HepG2 (cell line): ENCODE measurements around the gene SYNGR1. TPM values are rescaled to one million over a fixed set of nuclear protein-coding genes. Genes with fewer than 3 reads are reported as not detected.

ENCODE experiments used
- ATAC-seq: fragments of 200-7000 bp; cut with Tn5 transposase; 3 replicates; pipeline ENCODE4 v1.9.1; 2020; ENCODE audit warnings: mild to moderate bottlenecking, moderate library complexity
- BruUV-seq: library from RNA; stranded (reverse); fragments of 400-500 nt; replicated peaks from 2 replicates; lab custom pipeline; 2021; lab: Mats Ljungman, UMichigan
- CTCF ChIA-PET: fragments of 300-600 bp; formaldehyde crosslinking; extraction: SDS; loops from one replicate; lab custom pipeline; 2021; ENCODE audit warnings: low total read pairs, inconsistent platforms, low intra/inter-chr PET ratio; lab: Yijun Ruan, JAX
- POLR2A ChIA-PET: fragments of 350-600 bp; sonication (Branson Sonifier 250); formaldehyde crosslinking; loops from one replicate; lab custom pipeline; 2020; ENCODE audit warnings: antibody characterized with exemption, inconsistent platforms; lab: Yijun Ruan, JAX
- DNase-seq: peaks from one replicate; pipeline ENCODE4 v3.0.0-alpha.2; 2015; ENCODE audit warnings: low spot score
- FAIRE-seq: peaks from 3 replicates; lab custom pipeline; 2011; peaks lifted over from hg19 to GRCh38; lab: Jason Lieb, UNC
- H2AFZ ChIP-seq: one replicate; pipeline ENCODE4 v1.6.1; 2011; ENCODE audit warnings: low read length, inconsistent platforms
- H3K27ac ChIP-seq: fragments of 300-600 bp; 3 replicates; pipeline ENCODE4 v1.8.0; 2011; ENCODE audit warnings: mixed run types, mild to moderate bottlenecking, mixed read lengths, low read length, inconsistent platforms; ENCODE audit not compliant: insufficient read depth; ENCODE audit errors: extremely low read length
- H3K27me3 ChIP-seq, 2 experiments: fragments of 200-600 bp in 1 of 2; 2 replicates in 1 of 2; 3 replicates in 1 of 2; pipeline versions ENCODE4 v1.6.0 to v1.8.0; 2011; ENCODE audit warnings: low read length in 2 of 2, mild to moderate bottlenecking in 2 of 2, moderate library complexity in 2 of 2, inconsistent platforms in 1 of 2; ENCODE audit not compliant: insufficient read depth in 2 of 2, control insufficient read depth in 1 of 2
- H3K36me3 ChIP-seq, 2 experiments: fragments of 200-600 bp in 1 of 2; replicated peaks in 1 of 2; 2 replicates in 1 of 2; 3 replicates in 1 of 2; pipeline versions ENCODE4 v1.5.1 to v1.8.0; 2011; ENCODE audit warnings: low read length in 2 of 2, inconsistent platforms in 1 of 2; ENCODE audit not compliant: insufficient read depth in 2 of 2, control insufficient read depth in 1 of 2
- H3K4me1 ChIP-seq: 2 replicates; pipeline ENCODE4 v1.5.1; 2012; ENCODE audit warnings: low read length, inconsistent platforms; ENCODE audit not compliant: insufficient read depth
- H3K4me2 ChIP-seq: 2 replicates; pipeline ENCODE4 v1.6.0; 2011; ENCODE audit warnings: low read depth, low read length, inconsistent platforms
- H3K4me3 ChIP-seq, 3 experiments: fragments of 200-600 bp in 1 of 3; sonication (generic), shearing (Covaris generic) in 1 of 3; replicated peaks in 1 of 3; 2 replicates each; pipeline ENCODE4 v1.5.1; 2011 to 2016; ENCODE audit warnings: low read length in 3 of 3, inconsistent platforms in 2 of 3, low read depth in 2 of 3, mild to moderate bottlenecking in 2 of 3, control low read depth in 1 of 3, mixed read lengths in 1 of 3; ENCODE audit not compliant: insufficient read depth in 1 of 3
- H3K79me2 ChIP-seq: one replicate; pipeline ENCODE4 v1.6.1; 2011; ENCODE audit warnings: low read length, inconsistent platforms; ENCODE audit not compliant: insufficient read depth
- H3K9ac ChIP-seq: 2 replicates; pipeline ENCODE4 v1.6.0; 2011; ENCODE audit warnings: mild to moderate bottlenecking, low read depth, low read length, inconsistent platforms; ENCODE audit not compliant: insufficient read depth
- H3K9me3 ChIP-seq: 2 replicates; pipeline ENCODE4 v1.5.1; 2012; ENCODE audit warnings: mild to moderate bottlenecking, low read length
- H4K20me1 ChIP-seq: 2 replicates; pipeline ENCODE4 v1.6.0; 2011; ENCODE audit warnings: inconsistent platforms, mild to moderate bottlenecking, low read length, moderate library complexity; ENCODE audit not compliant: insufficient read depth
- ERF ChIP-seq: IDR thresholded peaks from 2 replicates; pipeline ENCODE4 v1.6.1; 2018; ENCODE audit warnings: missing biosample characterization, missing genetic modification reagents
- NR2F6 ChIP-seq, 2 experiments: IDR thresholded peaks; 2 replicates each; pipeline ENCODE4 v1.6.1; 2016; ENCODE audit warnings: antibody characterized with exemption in 1 of 2, mild to moderate bottlenecking in 1 of 2
- SUZ12 ChIP-seq: fragments of 150-350 bp; IDR thresholded peaks from 2 replicates; pipeline ENCODE4 v1.6.1; 2014; ENCODE audit warnings: low read depth, low read length
- WGBS: methylation state at CpG from one replicate; pipeline ENCODE4 v1.1.6; 2017; ENCODE audit warnings: low lambda C conversion rate; 5-methylcytosine and 5-hydroxymethylcytosine counted together
- in situ Hi-C: cut with HindIII; loops from 2 replicates; pipeline ENCODE4 v1.10.0; 2017; ENCODE audit warnings: low pct_unique_long_range_greater_than_20kb; ENCODE audit not compliant: extremely low pct_ligation_motif_present
- intact Hi-C: fragments of 100-400 bp; cut with micrococcal nuclease; formaldehyde crosslinking; loops from one replicate; pipeline ENCODE4 v1.10.0; 2022; ENCODE audit not compliant: unreplicated experiment
- polyA plus RNA-seq, 8 experiments: library from polyadenylated mRNA; depleted of rRNA in 3 of 8; stranded (reverse) in 7 of 8; unstranded in 1 of 8; fragments of >200 nt; fragmentation: Illumina TruSeq in 4 of 8; extraction: Trizol in 4 of 8; gene quantifications; 2 replicates each; pipeline versions ENCODE4 v1.2.1 to v1.2.3, GENCODE V29; 2011 to 2016; ENCODE audit warnings: low read depth in 4 of 8, missing spikeins in 1 of 8, mixed read lengths in 1 of 8; ENCODE audit not compliant: insufficient read depth in 1 of 8
- total RNA-seq, 5 experiments: library from RNA; depleted of rRNA; stranded (reverse); fragments of >200 nt; fragmentation: Illumina TruSeq; extraction: Trizol; gene quantifications; 2 replicates each; pipeline ENCODE4 v1.2.3, GENCODE V29; 2016; ENCODE audit warnings: low read depth in 1 of 5
- TF ChIP-seq, protein P1 (sequence below): sonication (generic); formaldehyde crosslinking; IDR thresholded peaks from 2 replicates; pipeline ENCODE4 v1.4.0; 2020; ENCODE audit warnings: mild to moderate bottlenecking, low read depth, missing genetic modification reagents
- TF ChIP-seq, protein P2 (sequence below): sonication (generic); IDR thresholded peaks from 2 replicates; pipeline ENCODE4 v1.6.1; 2016; ENCODE audit warnings: low read depth, borderline replicate concordance
- TF ChIP-seq, protein P3 (sequence below): sonication (generic); formaldehyde crosslinking; IDR thresholded peaks from 2 replicates; pipeline ENCODE4 v1.4.0; 2020; ENCODE audit warnings: missing genetic modification reagents, borderline replicate concordance
- TF ChIP-seq, protein P4 (sequence below): sonication (generic); formaldehyde crosslinking; IDR thresholded peaks from 2 replicates; pipeline ENCODE4 v1.5.1; 2020; ENCODE audit warnings: mild to moderate bottlenecking, missing genetic modification reagents, borderline replicate concordance
- TF ChIP-seq, protein P5 (sequence below): sonication (generic); formaldehyde crosslinking; IDR thresholded peaks from 2 replicates; pipeline ENCODE4 v1.4.0; 2020; ENCODE audit warnings: missing genetic modification reagents

Gene SYNGR1
- total and polyA plus RNA-seq, 2 of the 13 experiments (the other 11 are each of a cell fraction or from before 2014, with no cell fraction given), result 0.27 to 2.7 TPM

DNA sequence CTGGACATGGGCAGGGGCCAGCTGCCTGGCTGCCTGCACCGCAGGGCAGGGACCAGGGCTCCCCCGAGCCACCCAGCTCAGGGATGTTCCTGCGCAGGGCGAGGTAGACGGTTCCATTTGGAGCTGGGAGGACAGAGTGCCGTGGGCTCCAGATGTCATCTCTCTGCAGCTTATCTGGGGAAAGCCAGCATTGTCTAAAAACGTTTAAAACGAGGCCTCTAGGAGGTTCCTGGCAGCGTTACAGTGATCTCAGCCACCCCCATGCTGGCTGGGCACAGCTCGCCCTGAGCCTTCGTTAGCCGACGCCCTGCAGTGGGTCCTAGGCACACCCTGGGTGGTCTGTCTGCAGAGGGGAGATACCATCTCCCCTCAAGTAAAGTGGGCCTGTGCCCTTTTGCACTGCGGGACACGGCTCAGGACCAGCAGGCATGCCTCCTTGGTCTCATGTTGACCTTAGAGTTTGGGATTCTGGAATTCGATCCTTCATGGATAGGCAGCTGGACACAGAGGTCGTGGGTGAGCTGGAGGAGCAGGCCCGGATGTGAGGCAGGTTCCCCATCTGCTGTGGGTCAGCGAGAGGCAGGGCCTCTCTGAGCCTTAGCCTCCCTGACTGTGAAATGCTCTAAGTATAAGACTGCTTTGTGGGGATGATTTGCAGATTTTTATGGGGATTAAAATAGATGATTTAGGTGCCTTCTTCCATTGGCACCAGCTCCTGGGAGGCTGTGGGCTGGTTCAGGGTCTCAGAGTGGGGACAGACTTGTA, 14.1 kb downstream of the SYNGR1 start:
- H3K4me2 ChIP-seq, result no peak overlapping the region
- H2AFZ ChIP-seq, result no peak overlapping the region
- POLR2A ChIA-PET, result interaction anchor here (0.9 to 1.2 kb wide), 2 partner anchors 44 to 53 kb away, joined by 3 to 4 read pairs; partner anchors contain the start of gene RPL3
- no peak overlapping the region for H3K4me3 ChIP-seq
- no peaks in the 10 kb centered on the region for H4K20me1 ChIP-seq
- H3K9ac ChIP-seq, result no peak overlapping the region
- ATAC-seq, result no peak
- H3K27me3 ChIP-seq, result peaks cover 0 to 16% of the 10 kb centered on the region in 2 experiments; a peak in 4 of 5 replicates
- no peak for TF ChIP-seq NR2F6 (IDR thresholded peaks at IDR 0.05)
- TF ChIP-seq NR2F6 (CRISPR knock-in tag; IDR thresholded peaks at IDR 0.05), result no peak
- TF ChIP-seq, protein P1, sequence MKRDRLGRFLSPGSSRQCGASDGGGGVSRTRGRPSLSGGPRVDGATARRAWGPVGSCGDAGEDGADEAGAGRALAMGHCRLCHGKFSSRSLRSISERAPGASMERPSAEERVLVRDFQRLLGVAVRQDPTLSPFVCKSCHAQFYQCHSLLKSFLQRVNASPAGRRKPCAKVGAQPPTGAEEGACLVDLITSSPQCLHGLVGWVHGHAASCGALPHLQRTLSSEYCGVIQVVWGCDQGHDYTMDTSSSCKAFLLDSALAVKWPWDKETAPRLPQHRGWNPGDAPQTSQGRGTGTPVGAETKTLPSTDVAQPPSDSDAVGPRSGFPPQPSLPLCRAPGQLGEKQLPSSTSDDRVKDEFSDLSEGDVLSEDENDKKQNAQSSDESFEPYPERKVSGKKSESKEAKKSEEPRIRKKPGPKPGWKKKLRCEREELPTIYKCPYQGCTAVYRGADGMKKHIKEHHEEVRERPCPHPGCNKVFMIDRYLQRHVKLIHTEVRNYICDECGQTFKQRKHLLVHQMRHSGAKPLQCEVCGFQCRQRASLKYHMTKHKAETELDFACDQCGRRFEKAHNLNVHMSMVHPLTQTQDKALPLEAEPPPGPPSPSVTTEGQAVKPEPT (CRISPR knock-in tag), result no peak
- TF ChIP-seq, protein P2, sequence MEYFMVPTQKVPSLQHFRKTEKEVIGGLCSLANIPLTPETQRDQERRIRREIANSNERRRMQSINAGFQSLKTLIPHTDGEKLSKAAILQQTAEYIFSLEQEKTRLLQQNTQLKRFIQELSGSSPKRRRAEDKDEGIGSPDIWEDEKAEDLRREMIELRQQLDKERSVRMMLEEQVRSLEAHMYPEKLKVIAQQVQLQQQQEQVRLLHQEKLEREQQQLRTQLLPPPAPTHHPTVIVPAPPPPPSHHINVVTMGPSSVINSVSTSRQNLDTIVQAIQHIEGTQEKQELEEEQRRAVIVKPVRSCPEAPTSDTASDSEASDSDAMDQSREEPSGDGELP, result no peak
- TF ChIP-seq, protein P3, sequence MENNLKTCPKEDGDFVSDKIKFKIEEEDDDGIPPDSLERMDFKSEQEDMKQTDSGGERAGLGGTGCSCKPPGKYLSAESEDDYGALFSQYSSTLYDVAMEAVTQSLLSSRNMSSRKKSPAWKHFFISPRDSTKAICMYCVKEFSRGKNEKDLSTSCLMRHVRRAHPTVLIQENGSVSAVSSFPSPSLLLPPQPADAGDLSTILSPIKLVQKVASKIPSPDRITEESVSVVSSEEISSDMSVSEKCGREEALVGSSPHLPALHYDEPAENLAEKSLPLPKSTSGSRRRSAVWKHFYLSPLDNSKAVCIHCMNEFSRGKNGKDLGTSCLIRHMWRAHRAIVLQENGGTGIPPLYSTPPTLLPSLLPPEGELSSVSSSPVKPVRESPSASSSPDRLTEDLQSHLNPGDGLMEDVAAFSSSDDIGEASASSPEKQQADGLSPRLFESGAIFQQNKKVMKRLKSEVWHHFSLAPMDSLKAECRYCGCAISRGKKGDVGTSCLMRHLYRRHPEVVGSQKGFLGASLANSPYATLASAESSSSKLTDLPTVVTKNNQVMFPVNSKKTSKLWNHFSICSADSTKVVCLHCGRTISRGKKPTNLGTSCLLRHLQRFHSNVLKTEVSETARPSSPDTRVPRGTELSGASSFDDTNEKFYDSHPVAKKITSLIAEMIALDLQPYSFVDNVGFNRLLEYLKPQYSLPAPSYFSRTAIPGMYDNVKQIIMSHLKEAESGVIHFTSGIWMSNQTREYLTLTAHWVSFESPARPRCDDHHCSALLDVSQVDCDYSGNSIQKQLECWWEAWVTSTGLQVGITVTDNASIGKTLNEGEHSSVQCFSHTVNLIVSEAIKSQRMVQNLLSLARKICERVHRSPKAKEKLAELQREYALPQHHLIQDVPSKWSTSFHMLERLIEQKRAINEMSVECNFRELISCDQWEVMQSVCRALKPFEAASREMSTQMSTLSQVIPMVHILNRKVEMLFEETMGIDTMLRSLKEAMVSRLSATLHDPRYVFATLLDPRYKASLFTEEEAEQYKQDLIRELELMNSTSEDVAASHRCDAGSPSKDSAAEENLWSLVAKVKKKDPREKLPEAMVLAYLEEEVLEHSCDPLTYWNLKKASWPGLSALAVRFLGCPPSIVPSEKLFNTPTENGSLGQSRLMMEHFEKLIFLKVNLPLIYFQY (CRISPR knock-in tag), result no peak
- no peak for TF ChIP-seq ERF
- TF ChIP-seq, protein P4, sequence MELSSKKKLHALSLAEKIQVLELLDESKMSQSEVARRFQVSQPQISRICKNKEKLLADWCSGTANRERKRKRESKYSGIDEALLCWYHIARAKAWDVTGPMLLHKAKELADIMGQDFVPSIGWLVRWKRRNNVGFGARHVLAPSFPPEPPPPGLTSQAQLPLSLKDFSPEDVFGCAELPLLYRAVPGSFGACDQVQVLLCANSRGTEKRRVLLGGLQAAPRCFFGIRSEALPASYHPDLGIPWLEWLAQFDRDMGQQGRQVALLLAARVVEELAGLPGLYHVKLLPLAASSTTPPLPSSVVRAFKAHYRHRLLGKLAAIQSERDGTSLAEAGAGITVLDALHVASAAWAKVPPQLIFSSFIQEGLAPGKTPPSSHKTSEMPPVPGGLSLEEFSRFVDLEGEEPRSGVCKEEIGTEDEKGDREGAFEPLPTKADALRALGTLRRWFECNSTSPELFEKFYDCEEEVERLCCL (CRISPR knock-in tag), result no peak
- TF ChIP-seq, protein P5, sequence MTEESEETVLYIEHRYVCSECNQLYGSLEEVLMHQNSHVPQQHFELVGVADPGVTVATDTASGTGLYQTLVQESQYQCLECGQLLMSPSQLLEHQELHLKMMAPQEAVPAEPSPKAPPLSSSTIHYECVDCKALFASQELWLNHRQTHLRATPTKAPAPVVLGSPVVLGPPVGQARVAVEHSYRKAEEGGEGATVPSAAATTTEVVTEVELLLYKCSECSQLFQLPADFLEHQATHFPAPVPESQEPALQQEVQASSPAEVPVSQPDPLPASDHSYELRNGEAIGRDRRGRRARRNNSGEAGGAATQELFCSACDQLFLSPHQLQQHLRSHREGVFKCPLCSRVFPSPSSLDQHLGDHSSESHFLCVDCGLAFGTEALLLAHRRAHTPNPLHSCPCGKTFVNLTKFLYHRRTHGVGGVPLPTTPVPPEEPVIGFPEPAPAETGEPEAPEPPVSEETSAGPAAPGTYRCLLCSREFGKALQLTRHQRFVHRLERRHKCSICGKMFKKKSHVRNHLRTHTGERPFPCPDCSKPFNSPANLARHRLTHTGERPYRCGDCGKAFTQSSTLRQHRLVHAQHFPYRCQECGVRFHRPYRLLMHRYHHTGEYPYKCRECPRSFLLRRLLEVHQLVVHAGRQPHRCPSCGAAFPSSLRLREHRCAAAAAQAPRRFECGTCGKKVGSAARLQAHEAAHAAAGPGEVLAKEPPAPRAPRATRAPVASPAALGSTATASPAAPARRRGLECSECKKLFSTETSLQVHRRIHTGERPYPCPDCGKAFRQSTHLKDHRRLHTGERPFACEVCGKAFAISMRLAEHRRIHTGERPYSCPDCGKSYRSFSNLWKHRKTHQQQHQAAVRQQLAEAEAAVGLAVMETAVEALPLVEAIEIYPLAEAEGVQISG (CRISPR knock-in tag), result no peak
- no peak for TF ChIP-seq SUZ12
- TF ChIP-seq, all 625 proteins: peak for 0
- Histone ChIP-seq H3K36me3 (no peaks in the 10 kb centered on the region), H3K4me1 (peaks cover 20% of the 10 kb centered on the region), H3K27ac (no peak overlapping the region), H3K9me3 (no peaks in the 10 kb centered on the region), H3K79me2 (no peaks in the 10 kb centered on the region)
- CTCF ChIA-PET, result no interaction called here
- BruUV-seq, result no TSS peak
- DNase-seq (no peak), FAIRE-seq (no peak)
- intact Hi-C loops (no loop called here), in situ Hi-C loops (no loop called here)
- 33% methylated on average over 3 of the region's 19 CpGs for WGBS
